ENCODE data around the gene THADA.
"Not testable (repeated sequence)": the region's sequence is repeated elsewhere in the genome, so short reads cannot be mapped to it uniquely, and the experiment has no call there.

Gene THADA

DNA sequence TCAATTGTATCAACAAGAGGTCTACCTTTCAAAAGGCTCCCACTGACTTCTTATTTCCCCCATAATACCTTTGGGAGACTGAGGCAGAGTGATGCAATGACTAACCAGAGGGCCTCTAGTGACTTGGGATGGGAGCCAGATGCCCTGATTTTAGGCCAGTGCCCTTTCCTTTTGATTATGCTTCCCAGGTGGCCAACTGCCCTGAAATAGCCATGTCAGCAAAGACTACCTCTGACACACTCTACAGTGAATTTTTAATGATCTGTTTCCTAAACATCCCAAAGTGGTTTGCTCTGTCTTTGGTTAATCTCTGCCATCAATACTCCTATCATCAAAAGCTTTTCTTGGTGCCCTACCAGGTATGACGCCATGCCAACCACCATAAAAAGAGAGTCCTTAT, 303.5 kb downstream of the THADA start:
- Histone ChIP-seq H3K36me3 (peaks cover 9% of the 10 kb centered on the region), H3K27me3 (no peaks in the 10 kb centered on the region), H3K4me3 (ENCODE audit: low read depth in 1 of 2, low read length in 1 of 2) (no peak overlapping the region), H3K4me1 (ENCODE audit: control insufficient read depth in 1 of 2, insufficient read depth in 1 of 2, low read depth in 1 of 2, low read length in 1 of 2) (peaks cover 10 to 13% of the 10 kb centered on the region in 2 experiments), H3K27ac (no peak overlapping the region), H3K9me3 (no peaks in the 10 kb centered on the region)
- TF ChIP-seq, protein P1, sequence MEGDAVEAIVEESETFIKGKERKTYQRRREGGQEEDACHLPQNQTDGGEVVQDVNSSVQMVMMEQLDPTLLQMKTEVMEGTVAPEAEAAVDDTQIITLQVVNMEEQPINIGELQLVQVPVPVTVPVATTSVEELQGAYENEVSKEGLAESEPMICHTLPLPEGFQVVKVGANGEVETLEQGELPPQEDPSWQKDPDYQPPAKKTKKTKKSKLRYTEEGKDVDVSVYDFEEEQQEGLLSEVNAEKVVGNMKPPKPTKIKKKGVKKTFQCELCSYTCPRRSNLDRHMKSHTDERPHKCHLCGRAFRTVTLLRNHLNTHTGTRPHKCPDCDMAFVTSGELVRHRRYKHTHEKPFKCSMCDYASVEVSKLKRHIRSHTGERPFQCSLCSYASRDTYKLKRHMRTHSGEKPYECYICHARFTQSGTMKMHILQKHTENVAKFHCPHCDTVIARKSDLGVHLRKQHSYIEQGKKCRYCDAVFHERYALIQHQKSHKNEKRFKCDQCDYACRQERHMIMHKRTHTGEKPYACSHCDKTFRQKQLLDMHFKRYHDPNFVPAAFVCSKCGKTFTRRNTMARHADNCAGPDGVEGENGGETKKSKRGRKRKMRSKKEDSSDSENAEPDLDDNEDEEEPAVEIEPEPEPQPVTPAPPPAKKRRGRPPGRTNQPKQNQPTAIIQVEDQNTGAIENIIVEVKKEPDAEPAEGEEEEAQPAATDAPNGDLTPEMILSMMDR (IDR thresholded peaks at IDR 0.05) = no peak

- Histone ChIP-seq H3K9me3 (peaks cover 9% of the 10 kb centered on the region), H3K27me3 (no peaks in the 10 kb centered on the region), H3K4me3 (ENCODE audit: low read depth in 1 of 2, low read length in 1 of 2) (no peak overlapping the region), H3K36me3 (peaks cover 28% of the 10 kb centered on the region), H3K4me1 (ENCODE audit: control insufficient read depth in 1 of 2, insufficient read depth in 1 of 2, low read depth in 1 of 2, low read length in 1 of 2) (peaks cover 10 to 13% of the 10 kb centered on the region in 2 experiments), H3K27ac (no peak overlapping the region)
- TF ChIP-seq, protein P1 (IDR thresholded peaks at IDR 0.05) = no peak
Observed at GRCh38 chr2:43289331-43289730, 306.5 kb downstream of the THADA start.

GRCh38 chr2:43288417-43289305, 307.2 kb downstream of the THADA start:
- TF ChIP-seq, protein P1 (IDR thresholded peaks at IDR 0.05) = no peak
- H3K27ac ChIP-seq = no peak overlapping the region
- H3K36me3 ChIP-seq = peaks cover 31% of the 10 kb centered on the region

DNA sequence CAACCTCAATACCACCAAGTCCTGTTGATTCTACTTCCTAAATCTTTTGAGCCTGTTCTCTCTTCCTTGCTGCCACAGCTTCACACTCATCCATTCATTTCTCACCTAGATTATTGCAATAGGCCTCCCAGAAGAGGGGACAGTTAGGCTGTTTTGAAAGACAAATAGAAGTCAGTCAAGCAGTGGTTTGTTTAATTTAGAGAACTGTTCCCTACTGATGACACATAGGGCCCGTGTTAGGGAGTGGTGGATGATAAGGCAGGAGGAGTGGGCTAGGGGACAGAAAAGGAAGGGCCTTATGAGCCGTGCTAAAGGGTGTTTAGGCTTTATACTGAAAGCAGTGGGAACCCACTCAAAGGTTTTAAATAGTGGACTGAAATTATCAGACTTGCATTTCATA, 309.9 kb downstream of the THADA start:
- Histone ChIP-seq H3K27ac (no peak overlapping the region), H3K36me3 (peaks cover 41% of the 10 kb centered on the region), H3K9me3 (peaks cover 9% of the 10 kb centered on the region), H3K4me1 (ENCODE audit: control insufficient read depth in 1 of 2, insufficient read depth in 1 of 2, low read depth in 1 of 2, low read length in 1 of 2) (peaks cover 4 to 6% of the 10 kb centered on the region in 2 experiments), H3K4me3 (ENCODE audit: low read depth in 1 of 2, low read length in 1 of 2) (no peak overlapping the region), H3K27me3 (no peaks in the 10 kb centered on the region)
- TF ChIP-seq, protein P1 (IDR thresholded peaks at IDR 0.05) = no peak

More at GRCh38 chr2:43288417-43289305, 307.2 kb downstream of the THADA start:
- Histone ChIP-seq H3K4me3 (ENCODE audit: low read depth in 1 of 2, low read length in 1 of 2) (no peak overlapping the region), H3K9me3 (peaks cover 9% of the 10 kb centered on the region), H3K27me3 (no peaks in the 10 kb centered on the region), H3K4me1 (ENCODE audit: control insufficient read depth in 1 of 2, insufficient read depth in 1 of 2, low read depth in 1 of 2, low read length in 1 of 2) (peaks cover 7 to 11% of the 10 kb centered on the region in 2 experiments)

DNA sequence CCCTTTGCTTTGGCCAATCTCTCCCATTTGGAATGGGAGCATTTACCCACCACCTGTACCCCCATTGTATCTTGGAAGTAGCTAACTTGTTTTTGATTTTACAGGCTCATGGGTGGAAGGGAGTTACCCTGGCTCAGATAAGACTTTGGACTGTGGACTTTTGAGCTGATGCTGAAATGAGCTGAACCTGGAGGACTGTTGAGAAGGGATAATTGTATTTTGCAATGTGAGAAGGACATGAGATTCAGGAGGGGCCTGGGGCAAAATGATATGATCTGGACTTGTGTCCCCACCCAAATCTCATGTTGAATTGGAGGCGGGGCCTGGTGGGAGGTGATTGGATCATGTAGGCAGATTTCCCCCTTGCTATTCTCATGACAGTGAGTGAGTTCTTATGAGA, 310.9 kb downstream of the THADA start:
- Histone ChIP-seq H3K4me1 (ENCODE audit: control insufficient read depth in 1 of 2, insufficient read depth in 1 of 2, low read depth in 1 of 2, low read length in 1 of 2) (peaks cover 4 to 6% of the 10 kb centered on the region in 2 experiments), H3K4me3 (ENCODE audit: low read depth in 1 of 2, low read length in 1 of 2) (no peak overlapping the region), H3K27me3 (no peaks in the 10 kb centered on the region), H3K36me3 (peaks cover 41% of the 10 kb centered on the region), H3K9me3 (peaks cover 9% of the 10 kb centered on the region), H3K27ac (no peak overlapping the region)
- TF ChIP-seq, protein P1 (IDR thresholded peaks at IDR 0.05) = no peak

- not testable (repeated sequence) for H3K27me3 ChIP-seq; H3K4me1 ChIP-seq (ENCODE audit: control insufficient read depth in 1 of 2, insufficient read depth in 1 of 2, low read depth in 1 of 2, low read length in 1 of 2); H3K4me3 ChIP-seq (ENCODE audit: low read depth in 1 of 2, low read length in 1 of 2); H3K27ac ChIP-seq; H3K9me3 ChIP-seq
- H3K36me3 ChIP-seq = peaks cover 41% of the 10 kb centered on the region
Observed at GRCh38 chr2:43284347-43284746, 311.5 kb downstream of the THADA start.

Data from neutrophil (primary cell).